ENCODE measurements around the gene SPIN2B. TPM values are rescaled to one million over a fixed set of nuclear protein-coding genes. Genes with fewer than 3 reads are reported as not detected.

The SPIN2B gene
- total and polyA plus RNA-seq, 9 of the 15 experiments (the other 6 are each of a cell fraction or from before 2014, with no cell fraction given): 6.2 to 23.7 (median 15.2) TPM

GRCh38 chrX:57070185-57070984 is 51.0 kb downstream of the SPIN2B start (continued):
- TF ChIP-seq ZNF239 (CRISPR knock-in tag; IDR thresholded peaks at IDR 0.05): no peak
- TF ChIP-seq CCAR2 (IDR thresholded peaks at IDR 0.05; ENCODE audit: low read depth, low read length): no peak
- TF ChIP-seq MCM2 (IDR thresholded peaks at IDR 0.05; ENCODE audit: low read depth): no peak
- TF ChIP-seq KDM4B (IDR thresholded peaks at IDR 0.05; ENCODE audit: borderline replicate concordance in 2 of 2, low read depth in 1 of 2): no peak
- no peak for TF ChIP-seq U2AF1 (optimal IDR thresholded peaks at IDR 0.05; ENCODE audit: low read depth, low read length)

Other genes with a start within 250 kb of the SPIN2B start
- gene SPIN3, start 126.0 kb downstream of the SPIN2B start, total RNA-seq (2014; rRNA removed): 4.6 and 4.9 TPM in 2 replicates
- gene SPIN3, start 126.0 kb downstream of the SPIN2B start, total RNA-seq (2014; rRNA removed; fragmentation: Illumina TruSeq; extraction: Trizol): 5.6 and 6.1 TPM in 2 replicates
- 5.5 and 6.4 TPM in 2 replicates for gene SPIN3, start 126.0 kb downstream of the SPIN2B start, total RNA-seq (2015; rRNA removed; fragmentation: Illumina TruSeq; extraction: Trizol)
- gene SPIN3, start 126.0 kb downstream of the SPIN2B start, total RNA-seq (2021): 6.2 and 7.1 TPM in 2 replicates
- gene SPIN3, start 126.0 kb downstream of the SPIN2B start, polyA plus RNA-seq (2011; rRNA removed): 6.8 and 7.9 TPM in 2 replicates
- gene SPIN3, start 126.0 kb downstream of the SPIN2B start, polyA plus RNA-seq (2014; fragmentation: Illumina TruSeq; extraction: Trizol): 6.5 TPM in 2 replicates
- gene SPIN3, start 126.0 kb downstream of the SPIN2B start, polyA plus RNA-seq (2014; fragmentation: Nextera tagmentation; extraction: Ambion mirVana): 1 to 10 TPM; 1.6 to 2.3 TPM
- gene SPIN3, start 126.0 kb downstream of the SPIN2B start, polyA plus RNA-seq (2014; rRNA removed): 8.0 and 9.5 TPM in 2 replicates
- gene SPIN2A, start 15.8 kb upstream of the SPIN2B start, total RNA-seq (2014; rRNA removed): 0.14 and 0.41 TPM in 2 replicates
- gene SPIN2A, start 15.8 kb upstream of the SPIN2B start, total RNA-seq (2014; rRNA removed; fragmentation: Illumina TruSeq; extraction: Trizol): 0.32 and 0.40 TPM in 2 replicates
- 0.58 and 0.60 TPM in 2 replicates for gene SPIN2A, start 15.8 kb upstream of the SPIN2B start, total RNA-seq (2015; rRNA removed; fragmentation: Illumina TruSeq; extraction: Trizol)
- gene SPIN2A, start 15.8 kb upstream of the SPIN2B start, total RNA-seq (2021): 0.60 and 0.65 TPM in 2 replicates
- 0.77 and 1.1 TPM in 2 replicates for gene SPIN2A, start 15.8 kb upstream of the SPIN2B start, polyA plus RNA-seq (2011; rRNA removed)
- 0.58 and 0.65 TPM in 2 replicates for gene SPIN2A, start 15.8 kb upstream of the SPIN2B start, polyA plus RNA-seq (2014; fragmentation: Illumina TruSeq; extraction: Trizol)
- under 1 TPM; 0.03 to 0.04 TPM for gene SPIN2A, start 15.8 kb upstream of the SPIN2B start, polyA plus RNA-seq (2014; fragmentation: Nextera tagmentation; extraction: Ambion mirVana)
- gene SPIN2A, start 15.8 kb upstream of the SPIN2B start, polyA plus RNA-seq (2014; rRNA removed): 0.78 and 1.6 TPM in 2 replicates
- 0.20 and 0.41 TPM in 2 replicates for gene FAAH2, start 165.2 kb upstream of the SPIN2B start, total RNA-seq (2014; rRNA removed)
- 0.47 and 0.80 TPM in 2 replicates for gene FAAH2, start 165.2 kb upstream of the SPIN2B start, total RNA-seq (2014; rRNA removed; fragmentation: Illumina TruSeq; extraction: Trizol)
- gene FAAH2, start 165.2 kb upstream of the SPIN2B start, total RNA-seq (2015; rRNA removed; fragmentation: Illumina TruSeq; extraction: Trizol): 0.19 and 0.65 TPM in 2 replicates
- 0.38 and 0.47 TPM in 2 replicates for gene FAAH2, start 165.2 kb upstream of the SPIN2B start, total RNA-seq (2021)
- 0.19 and 0.20 TPM in 2 replicates for gene FAAH2, start 165.2 kb upstream of the SPIN2B start, polyA plus RNA-seq (2011; rRNA removed)
- 0.28 and 0.33 TPM in 2 replicates for gene FAAH2, start 165.2 kb upstream of the SPIN2B start, polyA plus RNA-seq (2014; fragmentation: Illumina TruSeq; extraction: Trizol)
- 1 to 10 TPM in 1 of 2 experiments, under 1 TPM in 1; 0.90 to 1.1 TPM for gene FAAH2, start 165.2 kb upstream of the SPIN2B start, polyA plus RNA-seq (2014; fragmentation: Nextera tagmentation; extraction: Ambion mirVana)
- gene FAAH2, start 165.2 kb upstream of the SPIN2B start, polyA plus RNA-seq (2014; rRNA removed): 0.07 and 0.26 TPM in 2 replicates

Data from K562 (cell line).